ENCODE measurements around the gene CNOT6.

GRCh38 chr5:180557217-180557809 is 63.1 kb downstream of the CNOT6 start:
- no peak for TF ChIP-seq CTCF (conservative IDR thresholded peaks at IDR 0.05)
- TF ChIP-seq EZH2 (IDR thresholded peaks at IDR 0.05; ENCODE audit: low read depth), result no peak
